HG03139 (cell line): ENCODE data around the gene PIP4K2C.

Experiments
- ATAC-seq: cut with Tn5 transposase; IDR thresholded peaks from one replicate; pipeline ENCODE4 v1.9.1; 2021; ENCODE audit not compliant: unreplicated experiment

PIP4K2C gene

DNA sequence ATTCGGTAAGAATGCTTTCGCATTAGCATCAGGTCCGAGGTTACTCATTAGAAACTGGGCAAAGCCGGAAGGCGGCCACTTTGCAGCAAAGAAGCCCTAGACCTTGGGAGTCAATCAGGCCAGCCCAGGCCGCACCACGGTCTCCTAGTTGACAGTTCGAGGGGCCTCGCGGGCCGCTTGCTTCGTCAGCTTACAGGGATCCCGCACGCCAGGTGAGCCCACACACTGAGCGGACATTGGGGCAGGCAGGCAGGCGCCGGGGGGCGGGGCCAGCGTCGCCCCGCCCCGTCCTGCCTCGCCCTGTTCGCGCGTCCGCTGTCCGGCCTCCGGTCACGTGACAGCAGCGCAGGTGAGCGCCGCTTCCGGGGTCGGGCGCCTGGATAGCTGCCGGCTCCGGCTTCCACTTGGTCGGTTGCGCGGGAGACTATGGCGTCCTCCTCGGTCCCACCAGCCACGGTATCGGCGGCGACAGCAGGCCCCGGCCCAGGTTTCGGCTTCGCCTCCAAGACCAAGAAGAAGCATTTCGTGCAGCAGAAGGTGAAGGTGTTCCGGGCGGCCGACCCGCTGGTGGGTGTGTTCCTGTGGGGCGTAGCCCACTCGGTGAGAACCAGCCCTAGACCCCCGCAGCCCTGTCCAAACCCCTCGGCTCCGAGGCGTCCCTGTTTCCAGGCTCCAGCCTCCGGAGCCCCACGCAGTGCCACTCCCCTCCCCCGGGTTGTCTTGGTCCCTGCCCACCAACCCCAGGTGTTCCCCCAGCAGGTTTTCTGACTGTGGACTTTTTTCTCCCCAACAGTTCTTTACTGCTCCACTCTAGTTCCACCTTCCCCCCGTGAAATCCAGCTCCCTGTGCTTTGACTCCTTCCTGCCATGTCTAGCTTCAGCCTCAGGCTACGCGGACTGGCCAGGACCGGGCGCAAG is at the start of gene PIP4K2C:
Gene PIP4K2C (plus strand): TSS at position 329 of the 918 bp plus-strand sequence. CDS start 98 bp downstream, at position 427.
- peak; percentile 87 for ATAC-seq

DNA sequence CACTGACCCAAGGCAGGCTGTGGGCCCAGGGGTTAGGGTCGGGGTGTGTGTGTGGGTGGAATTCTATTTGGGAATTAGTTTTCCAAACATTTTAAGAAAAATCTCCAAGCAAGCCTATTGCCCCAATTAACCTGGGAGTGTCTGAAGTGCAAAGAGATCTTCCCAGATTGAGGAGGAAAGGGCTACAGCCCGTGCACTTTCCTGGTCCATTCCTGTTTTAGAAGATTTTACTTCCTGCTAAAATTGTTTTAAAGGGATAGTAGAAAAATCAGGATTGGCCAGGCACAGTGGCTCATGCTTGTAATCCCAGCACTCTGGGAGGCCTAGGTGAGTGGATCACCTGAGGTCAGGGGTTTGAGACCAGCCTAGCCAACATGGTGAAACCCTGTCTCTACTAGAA is 49.3 kb upstream of the PIP4K2C start:
- no peak for ATAC-seq

DNA sequence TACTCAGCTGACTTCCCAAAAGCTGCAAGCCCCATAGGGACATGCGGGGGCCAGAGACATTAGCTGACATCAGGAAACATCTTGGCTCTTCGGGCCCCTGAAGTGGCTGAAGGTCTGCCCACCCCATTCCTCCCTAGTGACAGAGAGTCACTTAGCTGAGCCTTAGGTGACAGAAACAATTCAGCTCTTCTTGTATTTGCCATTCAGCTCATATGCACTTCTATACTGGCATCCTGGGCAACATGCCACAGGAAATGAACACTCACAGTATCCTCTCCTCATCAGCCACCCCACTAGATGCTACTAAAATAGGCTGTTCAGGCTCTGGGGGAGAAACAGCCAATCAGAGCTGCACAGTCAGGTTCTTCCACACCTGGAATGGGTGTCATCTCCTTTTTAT is 47.4 kb upstream of the PIP4K2C start:
- no peak for ATAC-seq

DNA sequence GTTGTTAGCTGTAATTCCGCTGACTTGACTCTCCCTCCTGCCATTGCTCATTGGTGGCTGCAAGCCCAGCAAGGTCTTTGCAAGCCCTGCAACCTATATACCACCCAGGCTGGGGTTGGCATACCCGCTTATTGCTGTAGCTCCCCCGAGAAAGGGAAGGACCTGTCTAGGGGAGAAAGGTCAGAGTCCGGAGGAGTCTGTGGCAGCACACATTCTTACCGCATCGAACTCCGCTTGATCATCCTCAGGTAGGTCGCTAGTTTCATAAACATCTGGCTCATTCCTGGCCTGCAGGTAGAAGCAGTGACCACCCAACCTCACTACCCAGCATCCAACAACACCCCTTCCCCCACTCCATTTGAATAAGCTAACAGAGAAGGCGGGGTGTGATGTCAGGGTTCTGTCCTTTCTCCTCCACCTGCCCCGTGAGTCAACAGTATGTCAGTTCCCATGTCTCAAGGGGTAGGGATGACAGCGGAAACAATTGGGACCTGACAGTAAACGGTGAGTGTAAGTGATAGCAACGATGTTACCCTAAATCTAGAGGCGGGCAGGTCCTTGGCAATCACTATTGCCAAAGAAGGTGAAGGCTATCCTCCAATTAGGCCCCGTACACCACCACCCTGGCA is 45.1 kb upstream of the PIP4K2C start:
- no peak for ATAC-seq

DNA sequence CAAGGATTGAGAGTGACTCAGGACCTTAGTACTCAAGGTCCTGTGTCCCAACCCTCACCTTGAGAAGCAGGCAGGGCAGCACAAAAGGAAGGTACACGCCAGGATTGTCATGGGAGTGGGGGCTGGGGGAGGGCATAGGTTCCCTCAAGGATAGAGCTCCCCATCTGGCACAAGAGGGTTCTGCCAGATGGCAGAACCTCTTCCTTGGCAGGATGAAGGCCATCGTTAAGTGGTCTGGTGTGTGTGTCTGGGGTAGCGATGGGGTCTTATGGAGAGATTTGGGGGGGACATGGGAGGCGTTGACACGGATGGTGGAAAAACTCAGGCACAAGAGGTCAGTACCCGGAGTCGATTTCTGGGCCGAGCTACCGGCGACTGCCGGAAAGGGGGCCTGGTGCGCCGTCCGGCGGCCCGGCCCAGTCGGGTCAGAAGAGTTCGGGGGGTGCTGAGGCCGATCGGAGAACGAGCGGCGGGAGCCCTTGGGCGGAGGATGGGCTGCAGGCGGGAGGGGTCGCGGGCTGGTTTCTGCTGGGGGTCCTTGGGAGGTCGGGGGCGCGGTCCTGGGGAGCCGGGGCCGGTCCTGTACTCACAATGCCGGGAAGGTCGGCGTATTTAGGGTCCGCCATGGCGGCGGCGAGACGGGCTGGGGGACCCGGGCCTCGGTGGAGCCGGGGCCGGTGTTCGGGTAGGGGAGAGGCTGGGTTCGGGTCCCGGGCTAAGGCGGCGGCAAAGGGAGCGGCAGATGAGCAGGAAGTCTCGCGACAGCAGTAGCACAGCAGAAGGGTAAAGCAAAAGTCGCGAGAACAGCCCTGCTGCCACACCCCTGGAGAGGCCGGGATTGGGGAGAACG is 44.3 kb upstream of the PIP4K2C start, which contains the start of gene DCTN2:
Gene DCTN2 (minus strand): TSS at position 755 of the 850 bp plus-strand sequence. CDS start 129 bp downstream, at position 626.
- ATAC-seq, result peak; percentile 99

DNA sequence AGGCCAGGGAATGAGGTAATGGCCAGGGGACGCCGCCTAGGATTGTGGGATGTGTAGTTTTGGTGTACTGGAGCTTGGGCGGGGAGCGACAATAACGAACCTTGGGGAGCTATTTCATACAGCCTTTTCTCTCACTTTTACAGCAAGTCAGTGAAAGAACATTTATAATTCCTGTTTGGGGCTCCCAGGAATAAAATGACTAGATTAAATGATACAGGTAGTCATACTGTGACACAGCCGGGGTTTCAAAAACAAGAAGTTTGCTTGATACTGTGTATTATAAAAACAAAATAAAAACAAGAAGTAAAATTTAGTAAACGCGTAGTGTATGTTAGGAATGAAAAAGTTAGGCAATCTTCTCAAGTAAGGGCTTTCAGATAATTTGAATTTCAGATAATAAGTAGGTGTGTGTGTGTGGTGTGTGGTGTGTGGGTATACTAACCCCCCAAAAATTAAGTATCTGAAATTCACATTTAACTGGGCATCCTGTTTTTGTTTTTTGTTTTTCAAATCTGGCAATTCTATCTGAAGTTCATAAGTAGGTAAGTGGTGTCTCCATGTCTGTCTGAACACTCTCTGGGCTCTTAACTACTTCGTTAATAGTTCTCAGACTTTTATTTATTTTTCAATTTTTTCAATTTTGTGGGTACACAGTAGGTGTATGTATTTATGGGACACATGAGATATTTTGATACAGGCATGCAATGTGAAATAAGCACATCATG is 43.5 kb upstream of the PIP4K2C start:
- ATAC-seq, result no peak

DNA sequence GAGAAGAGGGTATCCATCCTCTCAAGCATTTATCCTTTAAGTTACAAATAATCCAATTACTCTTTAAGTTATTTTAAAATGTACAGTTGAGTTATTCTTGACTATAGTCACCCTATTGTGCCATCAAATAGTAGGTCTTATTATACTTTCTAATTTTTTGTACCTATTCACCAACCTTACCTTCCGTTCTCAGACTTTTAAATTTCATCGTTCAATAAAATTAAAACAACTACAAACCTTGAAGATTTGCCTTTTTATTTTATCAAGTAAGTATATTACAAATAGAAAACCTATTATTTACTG is 43.0 kb upstream of the PIP4K2C start:
- ATAC-seq, result no peak

DNA sequence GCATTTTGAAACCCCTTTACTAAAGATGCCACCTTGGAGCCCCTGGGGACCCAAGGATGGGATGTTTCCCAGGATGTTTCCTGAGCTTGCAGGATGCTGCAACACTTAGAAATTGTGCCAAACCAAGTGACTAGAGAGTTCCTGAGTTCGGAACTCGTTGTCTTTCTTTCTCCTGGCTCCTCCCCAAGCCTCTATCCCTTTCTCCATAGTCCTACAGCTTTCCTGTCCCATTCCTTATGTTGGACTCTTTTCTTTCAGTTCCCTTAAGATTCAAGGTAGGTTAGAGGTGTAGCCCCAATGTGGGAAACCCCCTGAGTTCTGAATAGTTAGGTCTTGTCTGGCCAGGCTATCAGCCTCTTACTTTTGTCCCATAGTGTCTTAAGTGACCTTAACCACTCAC is 42.5 kb upstream of the PIP4K2C start:
- ATAC-seq, result no peak

DNA sequence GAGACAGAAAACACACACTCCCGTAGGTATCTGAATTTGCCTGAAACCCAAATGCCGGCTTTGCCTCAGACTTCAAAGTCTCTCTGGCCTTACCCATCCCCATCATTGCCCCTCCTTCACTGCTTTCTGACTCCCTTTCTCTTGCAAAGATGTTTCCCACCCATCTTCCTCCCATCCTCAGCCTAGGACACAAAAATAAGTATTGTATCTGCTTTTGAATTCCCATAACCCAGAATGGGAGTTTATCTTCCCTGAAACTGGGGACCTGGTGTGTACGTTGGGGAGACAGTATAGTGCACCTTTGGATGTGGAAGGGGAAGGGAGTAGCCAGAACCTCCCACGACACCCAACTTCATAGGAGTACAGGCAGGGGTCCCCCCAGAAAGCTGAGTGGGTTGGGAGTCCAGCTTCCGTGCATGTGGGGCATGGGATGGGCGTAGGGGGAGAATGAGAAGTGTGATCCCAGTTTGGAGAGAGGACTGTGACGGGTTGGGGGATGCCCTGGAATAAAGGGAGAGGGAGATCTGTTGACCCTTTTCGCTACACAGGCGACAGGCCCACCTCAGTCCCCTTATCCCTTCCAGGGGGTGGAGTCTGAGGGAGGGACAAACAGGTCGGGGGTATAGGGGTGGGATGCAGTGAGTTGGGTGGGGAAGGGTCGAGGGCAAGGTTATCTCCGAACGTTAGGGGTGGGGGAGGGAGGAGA is 41.6 kb upstream of the PIP4K2C start:
- no peak for ATAC-seq

DNA sequence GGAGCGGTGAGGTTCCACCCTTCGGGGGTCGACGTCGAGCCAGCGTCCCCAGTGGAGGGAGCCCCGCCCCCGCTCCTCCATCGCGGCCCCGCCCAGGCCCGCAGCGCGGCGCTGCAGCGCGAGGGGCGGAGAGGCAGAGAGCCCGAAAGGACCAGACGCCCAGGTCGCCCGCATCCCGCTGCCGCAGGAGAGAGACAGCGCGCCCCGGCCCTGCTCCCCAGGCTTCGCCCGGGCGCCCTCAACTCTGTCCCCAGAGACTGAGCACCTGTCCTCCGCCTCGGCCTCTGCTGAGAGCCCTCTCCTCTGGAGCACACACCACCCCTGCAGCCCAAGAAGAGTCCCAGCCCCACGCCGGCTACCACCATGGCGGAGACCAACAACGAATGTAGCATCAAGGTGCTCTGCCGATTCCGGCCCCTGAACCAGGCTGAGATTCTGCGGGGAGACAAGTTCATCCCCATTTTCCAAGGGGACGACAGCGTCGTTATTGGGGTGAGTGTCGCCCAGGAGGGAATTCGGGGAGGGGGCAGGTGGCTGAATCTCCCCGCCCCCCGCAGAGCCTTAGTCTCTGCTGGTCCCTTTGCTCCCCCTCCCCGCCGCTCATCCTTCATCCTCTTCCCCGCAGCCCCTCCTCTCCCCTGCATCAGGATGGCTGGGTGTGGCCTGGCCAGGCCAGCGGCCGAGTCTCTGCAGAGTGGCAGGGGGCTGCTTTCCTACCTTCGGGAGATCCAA is 40.9 kb upstream of the PIP4K2C start, which contains the start of gene KIF5A:
Gene KIF5A (plus strand): TSS at position 136 of the 732 bp plus-strand sequence. CDS start 228 bp downstream, at position 364.
- ATAC-seq, result no peak

DNA sequence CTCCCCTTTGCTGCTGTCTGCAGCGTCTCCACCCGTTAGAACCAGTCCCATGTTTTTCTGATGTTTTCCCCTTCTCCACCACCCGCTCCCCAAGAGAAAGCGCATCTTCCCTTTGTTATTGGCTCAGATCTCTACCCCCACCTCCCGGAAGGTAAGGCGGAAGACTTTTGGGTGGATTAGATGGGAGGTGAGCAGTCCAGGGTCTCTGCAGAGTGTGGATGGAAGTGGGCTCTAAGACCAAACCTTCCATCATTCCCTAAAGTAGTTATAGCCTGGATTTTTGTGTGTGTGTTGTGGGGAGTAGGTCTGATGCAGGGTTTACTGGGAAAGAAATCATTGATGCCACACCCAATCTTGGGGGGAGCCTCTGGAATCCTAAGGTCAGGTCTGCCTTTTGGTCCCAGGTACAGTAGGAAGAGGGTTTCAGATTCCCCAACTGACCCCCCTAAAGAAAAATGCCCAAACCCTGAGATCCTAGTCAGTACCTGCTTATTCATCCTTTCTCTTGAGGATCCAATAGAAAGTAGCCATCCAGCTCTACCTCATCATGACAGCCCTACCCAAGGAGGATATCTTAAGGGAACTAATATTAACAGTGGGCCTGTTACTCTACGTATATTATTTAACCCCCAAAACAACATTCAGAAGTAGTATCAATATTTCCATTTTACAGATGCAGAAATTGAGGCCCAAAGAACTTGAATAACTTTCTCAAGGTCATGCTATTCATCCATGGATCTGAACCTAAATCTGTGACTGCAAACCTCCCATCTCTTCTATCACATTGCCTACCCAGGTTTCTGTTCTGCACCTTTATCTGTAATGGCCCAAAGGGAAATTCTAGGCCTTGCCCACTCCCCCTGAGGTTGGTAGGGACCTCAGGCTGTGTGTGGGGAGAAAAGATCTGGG is 40.1 kb upstream of the PIP4K2C start:
- ATAC-seq, result no peak

DNA sequence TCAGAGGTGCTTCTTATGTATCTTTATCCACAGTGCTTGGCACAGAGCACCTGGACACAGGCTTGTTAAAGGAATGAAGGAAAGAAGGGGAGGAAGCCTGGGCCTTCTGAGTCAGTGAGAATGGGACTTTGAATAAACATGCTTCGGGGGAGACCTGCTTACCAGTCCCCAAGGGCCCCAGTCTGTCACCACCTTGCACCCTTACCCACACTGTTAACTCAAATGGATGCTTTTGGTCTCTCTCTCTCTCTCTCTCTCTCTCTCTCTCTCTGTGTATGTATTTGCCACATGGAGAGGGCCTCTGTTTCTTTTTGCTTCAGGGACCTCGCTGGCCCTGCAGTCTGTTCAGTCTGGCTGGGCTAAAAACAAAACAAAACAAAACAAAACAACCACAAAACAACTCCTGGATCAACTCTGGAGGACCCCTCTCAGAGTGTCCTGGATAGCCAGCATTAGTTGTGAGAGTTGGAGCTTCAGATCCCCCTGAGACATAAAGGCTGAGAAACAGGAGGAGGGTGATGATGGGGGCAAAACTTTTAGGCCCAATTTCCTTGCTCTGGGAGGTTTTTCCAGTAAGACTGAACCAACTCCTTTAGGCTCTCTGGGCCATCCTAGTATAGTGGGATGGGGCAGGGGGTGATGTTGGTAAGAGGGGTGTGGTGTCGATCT is 39.2 kb upstream of the PIP4K2C start:
- ATAC-seq, result no peak

DNA sequence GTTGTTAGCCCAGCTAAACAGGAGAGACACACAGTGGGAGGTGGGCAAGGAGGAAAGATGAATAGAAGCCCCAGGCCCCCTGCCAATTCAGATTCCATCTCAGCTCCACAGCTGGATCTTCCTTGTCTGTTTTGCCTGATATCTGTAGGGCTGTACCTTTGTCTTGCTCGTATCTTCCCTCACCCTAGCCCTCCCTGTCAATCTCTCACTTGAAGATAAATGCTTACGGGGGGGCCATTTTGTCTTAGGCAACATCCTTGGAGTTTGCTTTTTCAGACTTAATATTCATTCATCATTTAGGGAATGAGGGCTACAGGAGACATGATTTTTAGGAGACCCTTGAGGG is 38.7 kb upstream of the PIP4K2C start:
- ATAC-seq, result no peak

DNA sequence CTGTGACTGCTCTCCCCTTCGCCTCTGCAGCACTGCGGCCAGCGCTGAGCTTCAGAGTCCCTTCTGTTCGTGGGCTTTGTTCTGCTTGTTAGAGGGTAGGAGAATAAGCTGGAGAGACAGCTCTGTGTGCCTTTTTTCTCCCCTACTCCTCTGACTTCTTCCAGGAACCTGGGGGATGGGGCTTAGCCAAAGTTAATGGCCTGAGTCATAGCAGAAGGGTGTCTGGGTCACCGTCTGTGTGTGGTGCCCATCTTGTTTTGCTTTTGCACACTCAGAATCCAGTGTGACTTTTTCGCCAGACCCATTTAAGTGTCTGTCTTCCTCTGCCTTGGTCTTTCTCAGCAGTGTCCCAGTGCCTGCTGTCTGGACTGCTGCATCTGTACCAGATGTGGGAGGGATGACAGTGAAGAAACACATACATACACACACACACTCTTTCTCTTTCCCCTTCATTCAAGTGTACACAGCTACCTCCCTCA is 38.1 kb upstream of the PIP4K2C start:
- ATAC-seq, result no peak

DNA sequence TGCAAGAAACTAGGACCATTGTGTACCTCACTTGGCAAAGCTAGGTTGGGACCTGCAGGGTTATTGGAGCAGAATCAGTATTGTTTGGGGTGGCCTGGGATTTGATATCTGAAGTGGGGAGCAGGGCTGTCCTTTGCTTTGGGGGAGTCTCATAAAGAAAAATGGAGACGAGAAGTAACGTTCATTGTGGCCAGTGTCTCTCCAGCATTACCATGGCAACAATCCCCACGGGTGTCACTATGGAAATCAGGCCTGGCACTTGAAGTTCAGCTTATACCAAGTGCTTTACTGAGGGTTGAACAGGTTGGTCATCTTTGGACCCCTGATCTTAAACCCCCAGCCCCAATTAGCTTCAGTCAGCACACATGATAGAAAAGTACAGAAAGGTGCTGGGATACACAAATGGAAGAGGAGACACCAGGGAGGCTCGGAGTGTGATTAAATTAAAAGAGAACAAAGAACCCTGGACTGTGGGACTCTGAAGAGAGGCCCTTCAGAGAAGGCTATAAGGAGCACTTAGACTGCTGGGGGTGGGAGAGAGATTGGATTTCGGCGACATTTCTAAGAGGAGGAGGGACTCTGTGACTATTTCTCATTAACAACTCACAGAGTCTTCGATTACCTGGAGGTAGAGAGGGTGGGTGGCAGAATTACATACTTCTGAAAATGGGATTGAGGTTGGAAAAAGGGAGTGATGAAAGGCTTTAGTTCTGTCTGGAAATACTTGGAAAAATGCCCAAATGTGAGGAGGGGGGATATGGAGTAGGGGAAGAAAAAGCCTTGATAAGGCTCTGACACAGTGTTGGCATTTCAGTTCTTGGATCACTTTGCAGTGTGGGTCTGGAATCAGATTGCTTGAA is 37.4 kb upstream of the PIP4K2C start:
- no peak for ATAC-seq

DNA sequence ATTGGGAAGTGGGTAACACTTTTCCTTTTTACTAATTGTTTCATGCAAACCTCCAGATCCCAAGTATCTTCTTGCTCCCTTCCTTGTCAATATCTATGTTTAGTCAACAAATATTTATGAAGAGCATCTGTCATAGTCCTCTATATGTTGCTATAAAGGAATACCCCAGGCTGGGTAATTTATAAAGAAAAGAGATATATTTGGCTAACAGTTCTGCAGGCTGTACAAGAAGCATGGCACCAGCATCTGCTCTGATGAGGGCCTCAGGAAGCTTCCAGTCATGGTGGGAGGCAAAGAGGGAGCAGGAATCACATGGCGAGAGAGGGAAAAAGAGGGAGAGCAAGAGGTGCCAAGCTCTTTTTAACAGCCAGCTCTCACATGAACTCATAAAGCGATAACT is 36.5 kb upstream of the PIP4K2C start:
- ATAC-seq, result no peak

DNA sequence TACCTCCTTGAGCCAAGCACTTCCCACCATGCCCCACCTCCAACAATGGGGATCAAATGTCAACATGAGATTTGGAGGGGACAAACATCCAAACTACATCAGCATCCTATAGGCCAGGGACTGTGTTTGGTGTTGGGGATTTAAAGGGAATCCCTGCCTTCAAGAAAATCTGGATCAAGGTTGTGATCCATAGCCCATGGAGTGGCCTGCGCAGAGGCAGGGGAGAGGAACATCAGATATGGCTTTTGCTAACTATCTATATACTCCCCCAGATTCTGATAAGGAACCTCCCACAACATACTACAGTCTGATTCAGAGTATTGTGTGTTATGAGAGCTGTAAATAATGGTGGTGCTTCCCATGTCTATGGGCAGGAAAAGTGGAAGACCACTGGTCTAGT is 36.1 kb upstream of the PIP4K2C start:
- no peak for ATAC-seq
